GM21381 (cell line): ENCODE measurements around the gene PUM1.
A peak's percentile ranks its signal among the peaks of the same experiment; 100 is the strongest.
"Not testable (repeated sequence)": the region's sequence is repeated elsewhere in the genome, so short reads cannot be mapped to it uniquely, and the experiment has no call there.

Source experiments
- ATAC-seq: cut with Tn5 transposase; IDR thresholded peaks from one replicate; pipeline ENCODE4 v1.9.1; 2021; ENCODE audit warnings: mild to moderate bottlenecking, moderate library complexity; ENCODE audit not compliant: unreplicated experiment

Gene PUM1

GRCh38 chr1:30966690-30967369 is 98.7 kb downstream of the PUM1 start:
- ATAC-seq = no peak

- ATAC-seq = no peak
These were observed 99.5 kb downstream of the PUM1 start for GRCh38 chr1:30965924-30966599.

GRCh38 chr1:30964706-30965105 is 100.8 kb downstream of the PUM1 start:
- ATAC-seq = no peak

GRCh38 chr1:30962609-30963508 is 102.7 kb downstream of the PUM1 start:
- peak; percentile 61 for ATAC-seq

GRCh38 chr1:30957560-30958222 is 107.8 kb downstream of the PUM1 start:
- no peak for ATAC-seq

GRCh38 chr1:30955448-30956015 is 110.0 kb downstream of the PUM1 start:
- no peak for ATAC-seq

GRCh38 chr1:30953685-30954084 is 111.8 kb downstream of the PUM1 start:
- ATAC-seq = no peak

- no peak for ATAC-seq
These were observed 113.4 kb downstream of the PUM1 start for GRCh38 chr1:30952098-30952497.

- no peak for ATAC-seq
These were observed 114.8 kb downstream of the PUM1 start for GRCh38 chr1:30950700-30951099.

GRCh38 chr1:30950053-30950452 is 115.5 kb downstream of the PUM1 start:
- ATAC-seq = no peak

GRCh38 chr1:30949487-30949838 is 116.1 kb downstream of the PUM1 start:
- ATAC-seq = not testable (repeated sequence)

GRCh38 chr1:30948813-30949486 is 116.6 kb downstream of the PUM1 start:
- ATAC-seq = not testable (repeated sequence)

GRCh38 chr1:30948278-30948677 is 117.2 kb downstream of the PUM1 start:
- no peak for ATAC-seq

- no peak for ATAC-seq
These were observed 118.3 kb downstream of the PUM1 start for GRCh38 chr1:30947212-30947611.

- no peak for ATAC-seq
These were observed 123.1 kb downstream of the PUM1 start for GRCh38 chr1:30942326-30942963.

- no peak for ATAC-seq
These were observed 125.0 kb downstream of the PUM1 start for GRCh38 chr1:30940541-30940940.

- no peak for ATAC-seq
These were observed 128.9 kb downstream of the PUM1 start for GRCh38 chr1:30936541-30937171.

- ATAC-seq = not testable (repeated sequence)
These were observed 129.8 kb downstream of the PUM1 start for GRCh38 chr1:30935758-30936157.

GRCh38 chr1:30934613-30935012 is 130.9 kb downstream of the PUM1 start:
- ATAC-seq = no peak
